Urinary bladder (tissue), 4 donors: ENCODE results near the gene CPNE4. TPM values are rescaled to one million over a fixed set of nuclear protein-coding genes. Genes with fewer than 3 reads are reported as not detected.

Source experiments
- DNase-seq: peaks from one replicate; pipeline ENCODE4 v3.0.0-alpha.2; 2015; ENCODE audit errors: extremely low spot score
- H3K27ac ChIP-seq: one replicate; pipeline ENCODE4 v1.5.1; 2013; ENCODE audit warnings: low read depth, mild to moderate bottlenecking, moderate library complexity
- H3K36me3 ChIP-seq: one replicate; pipeline ENCODE4 v1.6.1; 2013; ENCODE audit warnings: mild to moderate bottlenecking, moderate library complexity; ENCODE audit not compliant: insufficient read depth
- H3K4me1 ChIP-seq: one replicate; pipeline ENCODE4 v1.6.1; 2013; ENCODE audit warnings: mild to moderate bottlenecking, moderate library complexity; ENCODE audit not compliant: insufficient read depth
- H3K4me3 ChIP-seq: one replicate; pipeline ENCODE4 v1.5.1; 2013; ENCODE audit warnings: low read depth, low read length
- WGBS: extraction: QIAGEN DNeasy Blood & Tissue Kit; methylation state at CpG from one replicate; pipeline ENCODE4 v1.1.7; 2013; 5-methylcytosine and 5-hydroxymethylcytosine counted together
- polyA plus RNA-seq: library from polyadenylated mRNA; stranded (reverse); fragments of 200-250 nt; gene quantifications from one replicate; pipeline ENCODE4 v1.2.3, GENCODE V29; 2013
- total RNA-seq: library from RNA; depleted of rRNA; stranded (reverse); fragments of >200 nt; gene quantifications from one replicate; pipeline ENCODE4 v1.2.3, GENCODE V29; 2014
- donor health status: healthy with polysubstance abuse.
- donor health status: healthy.

Gene CPNE4
- total and polyA plus RNA-seq, 2 donors: 0.03 to 0.21 TPM

GRCh38 chr3:131711114-131711768 is 323.6 kb downstream of the CPNE4 start:
- WGBS: 41% methylated on average over 7 of the region's 7 CpGs
- no peak for DNase-seq
- H3K4me1 ChIP-seq: no peaks in the 10 kb centered on the region
- H3K27ac ChIP-seq: no peak overlapping the region
- H3K4me3 ChIP-seq: no peak overlapping the region
- no peaks in the 10 kb centered on the region for H3K36me3 ChIP-seq

DNA sequence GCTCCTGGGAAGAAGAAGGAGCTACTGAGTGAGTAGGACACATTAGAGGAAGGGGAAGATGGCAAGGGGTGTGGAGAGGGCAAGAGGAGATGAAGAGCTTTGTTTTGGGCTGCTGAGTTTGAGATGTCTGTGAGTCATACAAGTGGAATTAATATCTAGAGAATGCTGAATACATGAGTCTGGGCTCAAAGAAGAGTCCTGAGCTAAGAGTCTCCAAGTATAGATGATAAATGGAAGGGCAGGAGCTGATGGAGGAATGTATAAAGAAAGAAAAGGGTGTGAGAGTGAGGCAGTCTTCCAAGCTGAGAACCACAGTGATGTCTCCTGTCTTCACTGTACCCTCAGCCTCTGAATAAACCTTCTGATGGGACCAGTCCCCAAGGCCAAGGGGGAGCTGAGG is 326.6 kb downstream of the CPNE4 start:
- H3K4me1 ChIP-seq: no peaks in the 10 kb centered on the region
- H3K36me3 ChIP-seq: no peaks in the 10 kb centered on the region
- no peak for DNase-seq
- no peak overlapping the region for H3K4me3 ChIP-seq
- no peak overlapping the region for H3K27ac ChIP-seq

GRCh38 chr3:131705558-131706051 is 329.2 kb downstream of the CPNE4 start:
- H3K27ac ChIP-seq: no peak overlapping the region
- H3K4me3 ChIP-seq: no peak overlapping the region
- no peaks in the 10 kb centered on the region for H3K36me3 ChIP-seq
- no peak for DNase-seq
- no peaks in the 10 kb centered on the region for H3K4me1 ChIP-seq
- 55% methylated on average over 3 of the region's 3 CpGs for WGBS

DNA sequence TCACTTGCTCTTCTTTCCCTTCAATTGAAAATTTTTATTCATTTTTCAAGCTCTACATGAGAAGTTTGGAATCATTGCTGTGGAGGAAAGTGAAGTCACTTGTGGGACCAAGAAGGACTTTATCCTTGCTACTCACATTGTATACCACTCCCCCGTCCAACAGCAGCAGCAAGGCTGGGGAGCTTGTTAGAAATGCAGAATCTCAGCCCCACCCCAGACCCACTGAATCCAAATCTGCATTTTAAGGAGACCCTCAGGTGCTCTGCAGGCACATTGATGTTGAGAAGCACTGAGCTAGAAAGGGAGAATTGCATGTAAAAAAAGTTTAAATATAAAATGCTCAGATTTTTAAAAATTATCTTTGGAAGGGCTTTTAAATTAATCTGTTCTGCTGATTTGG is 329.7 kb downstream of the CPNE4 start:
- no peaks in the 10 kb centered on the region for H3K4me1 ChIP-seq
- DNase-seq: no peak
- no peak overlapping the region for H3K27ac ChIP-seq
- H3K36me3 ChIP-seq: no peaks in the 10 kb centered on the region
- WGBS: 55% methylated on average over 1 of the region's 1 CpG
- no peak overlapping the region for H3K4me3 ChIP-seq

DNA sequence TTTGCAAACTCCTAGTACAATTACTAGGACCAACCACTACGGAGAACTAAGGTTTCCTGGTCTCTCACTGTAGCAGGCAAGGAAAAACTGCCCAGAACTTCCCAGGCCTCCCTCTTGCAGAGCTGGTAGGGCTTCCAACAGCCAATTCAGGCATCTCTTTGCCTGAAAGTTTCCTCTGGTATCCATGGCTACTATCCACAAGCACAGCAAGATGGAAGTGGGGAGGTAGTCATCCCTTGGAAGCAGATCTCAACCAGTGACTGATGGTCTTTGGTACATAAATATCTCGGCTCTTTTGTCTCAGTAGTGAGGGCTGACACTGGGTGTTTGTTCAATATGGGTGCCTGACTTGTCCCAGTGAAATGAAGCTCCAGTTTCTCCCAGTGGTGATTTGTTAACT is 330.7 kb downstream of the CPNE4 start:
- H3K4me3 ChIP-seq: no peak overlapping the region
- no peaks in the 10 kb centered on the region for H3K4me1 ChIP-seq
- H3K36me3 ChIP-seq: no peaks in the 10 kb centered on the region
- no peak for DNase-seq
- H3K27ac ChIP-seq: no peak overlapping the region
- WGBS: 74% methylated on average over 2 of the region's 2 CpGs

GRCh38 chr3:131702146-131702545 is 332.7 kb downstream of the CPNE4 start:
- Histone ChIP-seq H3K27ac (no peak overlapping the region), H3K4me3 (no peak overlapping the region), H3K4me1 (no peaks in the 10 kb centered on the region), H3K36me3 (no peaks in the 10 kb centered on the region)
- WGBS: 46% methylated on average over 2 of the region's 2 CpGs
- no peak for DNase-seq

GRCh38 chr3:131701153-131701770 is 333.6 kb downstream of the CPNE4 start:
- WGBS: 28% methylated on average over 2 of the region's 2 CpGs

GRCh38 chr3:131699001-131699400 is 335.8 kb downstream of the CPNE4 start:
- DNase-seq: no peak
- 79% methylated on average over 1 of the region's 1 CpG for WGBS

More at GRCh38 chr3:131701153-131701770, 333.6 kb downstream of the CPNE4 start:
- no peak for DNase-seq
- Histone ChIP-seq H3K4me3 (no peak overlapping the region), H3K36me3 (no peaks in the 10 kb centered on the region), H3K27ac (no peak overlapping the region), H3K4me1 (no peaks in the 10 kb centered on the region)

DNA sequence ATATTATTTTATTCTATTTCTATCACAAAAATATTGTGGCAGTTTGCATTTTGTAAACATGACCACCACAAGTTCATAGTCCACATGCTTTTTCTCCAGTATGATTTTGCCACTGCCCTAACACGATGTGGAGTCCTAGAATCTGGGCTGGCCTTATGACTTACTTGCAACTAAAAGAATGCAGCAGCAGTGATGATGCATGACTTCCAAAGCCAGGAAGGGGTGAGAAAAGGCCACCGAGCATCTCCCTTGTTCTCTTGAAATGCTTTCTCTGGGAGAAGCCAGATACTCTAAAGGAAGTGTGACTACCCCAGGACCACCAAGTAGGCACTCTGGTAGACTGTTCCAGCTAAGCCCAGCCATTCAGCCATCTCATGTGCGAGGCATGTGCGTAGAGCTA is 340.4 kb downstream of the CPNE4 start:
- no peaks in the 10 kb centered on the region for H3K36me3 ChIP-seq
- no peak for DNase-seq
- no peak overlapping the region for H3K4me3 ChIP-seq
- no peak overlapping the region for H3K27ac ChIP-seq
- H3K4me1 ChIP-seq: no peaks in the 10 kb centered on the region
- 77% methylated on average over 4 of the region's 4 CpGs for WGBS

More at GRCh38 chr3:131699001-131699400, 335.8 kb downstream of the CPNE4 start:
- Histone ChIP-seq H3K4me1 (no peaks in the 10 kb centered on the region), H3K4me3 (no peak overlapping the region), H3K27ac (no peak overlapping the region), H3K36me3 (no peaks in the 10 kb centered on the region)

DNA sequence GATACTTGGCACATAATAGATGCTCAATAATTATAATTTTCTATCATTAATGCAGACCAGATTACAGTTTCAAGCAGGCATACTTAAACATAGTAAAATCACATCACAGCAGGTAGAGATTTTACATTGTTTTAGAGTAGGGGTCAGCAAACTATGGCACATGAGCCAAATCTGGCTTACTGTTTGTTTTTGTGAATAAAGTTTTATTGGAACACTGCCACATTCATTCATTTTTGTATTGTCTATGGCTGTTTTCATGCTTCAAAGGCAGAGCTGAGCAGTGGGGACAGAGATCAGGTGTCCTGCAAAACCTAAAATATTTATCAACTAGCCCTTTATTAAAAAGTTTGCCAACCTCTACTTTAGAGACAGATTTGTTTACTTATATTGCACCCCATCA is 342.5 kb downstream of the CPNE4 start:
- Histone ChIP-seq H3K27ac (no peak overlapping the region), H3K36me3 (no peaks in the 10 kb centered on the region), H3K4me1 (no peaks in the 10 kb centered on the region), H3K4me3 (no peak overlapping the region)
- no peak for DNase-seq

DNA sequence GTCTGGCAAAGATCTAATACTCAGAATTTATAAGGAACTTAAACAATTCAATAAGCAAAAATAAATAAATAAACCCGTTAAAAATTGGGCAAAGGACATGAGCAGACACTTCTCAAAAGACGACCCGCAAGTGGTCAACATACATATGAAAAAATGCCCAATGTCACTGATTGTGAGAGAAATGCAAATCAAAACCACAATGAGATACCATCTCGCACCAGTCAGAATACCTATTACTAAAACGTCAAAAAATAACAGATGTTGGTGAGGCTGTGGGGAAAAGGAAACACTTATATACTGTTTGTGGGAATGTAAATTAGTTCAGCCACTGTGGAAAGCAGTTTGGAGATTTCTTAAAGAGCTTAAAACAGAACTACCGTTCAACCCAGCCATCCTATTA is 344.0 kb downstream of the CPNE4 start:
- H3K4me1 ChIP-seq: no peaks in the 10 kb centered on the region
- no peak for DNase-seq
- no peak overlapping the region for H3K27ac ChIP-seq
- no peak overlapping the region for H3K4me3 ChIP-seq
- 85% methylated on average over 6 of the region's 6 CpGs for WGBS
- no peaks in the 10 kb centered on the region for H3K36me3 ChIP-seq

DNA sequence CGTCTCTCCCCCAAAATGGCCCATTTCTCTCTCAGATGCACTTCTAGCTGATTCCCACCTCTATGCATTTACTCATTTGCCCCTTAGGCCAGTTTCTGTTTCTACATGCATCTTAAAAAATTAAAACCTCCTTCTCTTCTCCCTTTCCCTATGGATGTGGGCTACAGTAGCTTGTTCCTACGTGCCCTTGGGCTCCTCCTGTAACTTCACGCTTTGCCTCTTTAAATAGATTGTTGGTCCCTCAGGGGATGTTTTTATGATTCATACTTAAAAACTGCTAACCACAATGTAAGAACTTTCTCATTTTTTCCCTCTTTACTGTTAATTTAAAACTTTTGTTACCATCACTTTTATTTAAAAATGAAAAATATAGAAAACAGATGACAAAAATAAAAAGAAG is 346.4 kb downstream of the CPNE4 start:
- DNase-seq: no peak
- WGBS: 75% methylated on average over 3 of the region's 3 CpGs
- Histone ChIP-seq H3K27ac (no peak overlapping the region), H3K36me3 (no peaks in the 10 kb centered on the region), H3K4me1 (no peaks in the 10 kb centered on the region), H3K4me3 (no peak overlapping the region)

- Histone ChIP-seq H3K4me3 (no peak overlapping the region), H3K4me1 (no peaks in the 10 kb centered on the region), H3K36me3 (no peaks in the 10 kb centered on the region), H3K27ac (no peak overlapping the region)
- 74% methylated on average over 4 of the region's 4 CpGs for WGBS
- no peak for DNase-seq
Observed at GRCh38 chr3:131669600-131669999, 365.2 kb downstream of the CPNE4 start.

GRCh38 chr3:131658771-131659170 is 376.0 kb downstream of the CPNE4 start:
- WGBS: 89% methylated on average over 1 of the region's 1 CpG
- Histone ChIP-seq H3K4me1 (no peaks in the 10 kb centered on the region), H3K36me3 (no peaks in the 10 kb centered on the region), H3K4me3 (no peak overlapping the region), H3K27ac (no peak overlapping the region)
- DNase-seq: no peak
